Testis (tissue), 3 donors: Measurements from ENCODE around the gene TBX2. TPM values are rescaled to one million over a fixed set of nuclear protein-coding genes. Genes with fewer than 3 reads are reported as not detected.

ENCODE experiments used
- DNase-seq: peaks from one replicate; pipeline ENCODE4 v3.0.0-alpha.2; 2019
- H3K27ac ChIP-seq, 2 donors: fragments of 200-600 bp; sonication (generic); one replicate each; pipeline ENCODE4 v1.5.1; 2019
- H3K27me3 ChIP-seq: fragments of 200-600 bp; sonication (generic); one replicate; pipeline ENCODE4 v1.5.1; 2019
- H3K36me3 ChIP-seq: fragments of 200-600 bp; sonication (generic); one replicate; pipeline ENCODE4 v1.5.1; 2017; ENCODE audit warnings: low read depth; ENCODE audit errors: missing control alignments
- H3K4me1 ChIP-seq: fragments of 200-600 bp; sonication (generic); one replicate; pipeline ENCODE4 v1.5.1; 2019
- H3K4me3 ChIP-seq, 2 donors: fragments of 200-600 bp; sonication (generic); one replicate each; pipeline ENCODE4 v1.5.1; 2017 to 2019
- H3K9me3 ChIP-seq: fragments of 200-600 bp; sonication (generic); one replicate; pipeline ENCODE4 v1.5.1; 2017
- POLR2A ChIP-seq: fragments of 450-650 bp; IDR thresholded peaks from one replicate; pipeline ENCODE4 v1.6.1; 2017; ENCODE audit warnings: antibody characterized with exemption, mild to moderate bottlenecking, moderate library complexity
- WGBS, 2 donors: methylation state at CpG; one replicate each; pipeline ENCODE4 v1.1.5; 2018; 5-methylcytosine and 5-hydroxymethylcytosine counted together
- intact Hi-C: fragments of 100-400 bp; cut with DNase I; formaldehyde crosslinking; loops from one replicate; pipeline ENCODE4 v1.15.1; 2023; ENCODE audit warnings: low total_unique reads
- polyA plus RNA-seq: library from polyadenylated mRNA; stranded (reverse); fragments of 350-450 nt; fragmentation: Illumina TruSeq; extraction: RNeasy Lipid Tissue Mini Kit (QIAGEN cat#74804); gene quantifications from one replicate; pipeline ENCODE4 v1.2.3, GENCODE V29; 2014; ENCODE audit warnings: low read depth, low replicate concordance; ENCODE audit not compliant: insufficient read depth
- total RNA-seq, 2 donors: library from RNA; depleted of rRNA; stranded (reverse); fragments of >200 nt; gene quantifications; one replicate each; pipeline ENCODE4 v1.2.3, GENCODE V29; 2016
- TF ChIP-seq, protein P1 (sequence below), 3 experiments: fragments of 450-650 bp in 2 of 3; fragments of 200-600 bp in 1 of 3; sonication (generic) in 1 of 3; IDR thresholded peaks; one replicate each; pipeline ENCODE4 v1.5.1; 2016 to 2019; ENCODE audit warnings: antibody characterized with exemption in 3 of 3, mild to moderate bottlenecking in 2 of 3, moderate library complexity in 1 of 3

The TBX2 gene
- total and polyA plus RNA-seq, 3 donors from 2014 or later: 14.8 to 29.6 (median 20.1) TPM

DNA sequence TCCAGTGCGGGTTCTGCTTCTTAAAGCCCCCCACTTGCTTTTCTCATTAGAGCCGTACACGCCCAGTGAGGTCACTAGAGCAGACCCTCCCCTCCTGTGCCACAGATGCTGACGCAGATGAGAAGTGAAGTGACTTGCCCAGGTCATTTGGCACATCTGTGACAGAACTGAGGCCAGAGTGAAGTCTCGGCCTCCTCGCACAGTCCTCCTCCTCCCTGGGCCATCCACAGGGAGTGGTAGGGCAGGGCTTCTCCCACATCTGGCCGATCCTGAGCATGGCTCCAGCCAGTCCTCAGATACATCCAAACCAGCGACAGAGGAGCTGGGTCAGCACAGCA, 15.3 kb upstream of the TBX2 start:
- DNase-seq: no peak
- H3K27me3 ChIP-seq: no peaks in the 10 kb centered on the region
- no peak for TF ChIP-seq POLR2A
- TF ChIP-seq, protein P1, sequence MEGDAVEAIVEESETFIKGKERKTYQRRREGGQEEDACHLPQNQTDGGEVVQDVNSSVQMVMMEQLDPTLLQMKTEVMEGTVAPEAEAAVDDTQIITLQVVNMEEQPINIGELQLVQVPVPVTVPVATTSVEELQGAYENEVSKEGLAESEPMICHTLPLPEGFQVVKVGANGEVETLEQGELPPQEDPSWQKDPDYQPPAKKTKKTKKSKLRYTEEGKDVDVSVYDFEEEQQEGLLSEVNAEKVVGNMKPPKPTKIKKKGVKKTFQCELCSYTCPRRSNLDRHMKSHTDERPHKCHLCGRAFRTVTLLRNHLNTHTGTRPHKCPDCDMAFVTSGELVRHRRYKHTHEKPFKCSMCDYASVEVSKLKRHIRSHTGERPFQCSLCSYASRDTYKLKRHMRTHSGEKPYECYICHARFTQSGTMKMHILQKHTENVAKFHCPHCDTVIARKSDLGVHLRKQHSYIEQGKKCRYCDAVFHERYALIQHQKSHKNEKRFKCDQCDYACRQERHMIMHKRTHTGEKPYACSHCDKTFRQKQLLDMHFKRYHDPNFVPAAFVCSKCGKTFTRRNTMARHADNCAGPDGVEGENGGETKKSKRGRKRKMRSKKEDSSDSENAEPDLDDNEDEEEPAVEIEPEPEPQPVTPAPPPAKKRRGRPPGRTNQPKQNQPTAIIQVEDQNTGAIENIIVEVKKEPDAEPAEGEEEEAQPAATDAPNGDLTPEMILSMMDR (IDR thresholded peaks at IDR 0.05): no peak
- no peak overlapping the region for H3K27ac ChIP-seq
- no peaks in the 10 kb centered on the region for H3K36me3 ChIP-seq
- intact Hi-C loops: no loop called here
- no peaks in the 10 kb centered on the region for H3K4me1 ChIP-seq
- 91 to 96% methylated on average over 7 to 8 of the region's 8 CpGs for WGBS, 2 donors
- no peaks in the 10 kb centered on the region for H3K9me3 ChIP-seq
- no peak overlapping the region for H3K4me3 ChIP-seq

DNA sequence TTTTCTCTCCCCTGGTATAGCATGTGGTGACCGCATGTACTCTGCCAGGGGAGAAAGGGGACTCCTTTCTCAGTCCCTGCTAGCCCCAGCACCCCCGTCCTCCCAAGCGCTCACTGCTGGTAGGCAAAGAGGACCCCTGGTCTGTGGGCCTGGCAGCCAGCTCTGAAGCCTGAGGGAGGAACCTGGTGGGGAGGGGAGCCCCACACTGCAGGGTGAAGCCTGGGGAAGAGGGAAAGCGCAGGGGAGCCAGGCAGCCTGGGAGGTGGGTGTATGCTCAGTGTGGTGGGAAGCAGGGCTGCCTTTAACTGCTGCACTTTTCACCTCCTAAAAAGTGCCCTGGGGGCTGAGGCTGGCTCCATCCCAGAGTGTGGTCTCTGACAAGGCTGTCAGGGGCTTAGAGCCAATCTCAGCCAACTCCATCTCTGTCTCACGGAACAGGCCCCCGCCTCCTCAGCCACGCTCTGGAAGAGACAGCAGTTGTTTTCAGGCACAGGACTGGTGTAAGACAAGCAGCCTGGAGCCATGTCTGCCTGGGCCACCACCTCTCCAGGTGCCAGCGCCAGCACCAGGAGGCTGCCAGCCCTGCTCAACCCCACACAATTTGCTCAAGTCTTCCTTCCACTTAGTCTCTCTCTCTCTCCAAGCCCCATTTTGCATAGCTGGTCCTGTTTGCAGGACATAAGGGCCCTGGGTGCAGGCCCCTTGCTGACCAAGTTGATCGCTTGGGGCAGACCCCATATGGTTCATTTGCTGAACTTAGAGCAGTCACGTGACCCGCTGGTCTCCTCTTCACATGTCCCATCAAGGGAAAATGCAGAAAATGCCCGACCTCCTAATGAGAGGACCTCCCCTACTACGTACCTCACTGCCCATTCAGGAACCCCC, 14.7 kb upstream of the TBX2 start:
- peaks cover 3% of the 10 kb centered on the region for H3K4me1 ChIP-seq
- no peak for TF ChIP-seq POLR2A
- TF ChIP-seq, protein P1 (IDR thresholded peaks at IDR 0.05): no peak
- intact Hi-C loops: no loop called here
- WGBS, 2 donors: 94 to 95% methylated on average over 8 to 13 of the region's 13 CpGs
- no peak overlapping the region for H3K4me3 ChIP-seq
- no peak for DNase-seq
- H3K27ac ChIP-seq: no peak overlapping the region
- H3K36me3 ChIP-seq: no peaks in the 10 kb centered on the region
- H3K27me3 ChIP-seq: no peaks in the 10 kb centered on the region
- no peaks in the 10 kb centered on the region for H3K9me3 ChIP-seq

GRCh38 chr17:61385577-61386236, 13.9 kb upstream of the TBX2 start:
- Histone ChIP-seq H3K27ac (no peak overlapping the region), H3K36me3 (no peaks in the 10 kb centered on the region), H3K27me3 (no peaks in the 10 kb centered on the region), H3K4me1 (peaks cover 11% of the 10 kb centered on the region), H3K4me3 (no peak overlapping the region), H3K9me3 (no peaks in the 10 kb centered on the region)
- TF ChIP-seq, protein P1 (IDR thresholded peaks at IDR 0.05): no peak
- TF ChIP-seq POLR2A: no peak
- 95 to 96% methylated on average over 15 of the region's 15 CpGs for WGBS, 2 donors
- no peak for DNase-seq
- intact Hi-C loops: no loop called here

DNA sequence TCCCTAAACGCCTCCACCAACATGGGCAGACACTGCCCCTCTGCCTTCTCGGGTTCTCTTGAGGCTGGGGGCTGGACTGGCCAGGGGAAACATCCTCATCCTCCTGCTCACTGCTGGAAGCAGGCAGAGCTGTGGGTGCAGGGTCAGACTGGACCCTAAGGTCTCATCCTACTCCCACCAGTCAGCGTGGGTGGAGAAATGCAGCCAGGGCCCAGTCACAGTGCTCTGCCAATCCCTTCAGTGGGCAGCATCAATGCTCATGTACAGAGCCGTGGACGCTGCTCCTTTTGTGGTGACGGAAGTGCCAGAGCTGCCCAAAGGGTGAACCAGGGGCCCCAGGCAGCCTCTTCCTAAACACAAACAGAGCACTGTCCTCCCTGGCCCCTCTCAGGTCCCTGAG, 13.4 kb upstream of the TBX2 start:
- intact Hi-C loops: no loop called here
- Histone ChIP-seq H3K4me3 (no peak overlapping the region), H3K27me3 (no peaks in the 10 kb centered on the region), H3K36me3 (no peaks in the 10 kb centered on the region), H3K9me3 (no peaks in the 10 kb centered on the region), H3K4me1 (peaks cover 13% of the 10 kb centered on the region), H3K27ac (no peak overlapping the region)
- no peak for DNase-seq
- 83 to 91% methylated on average over 2 to 6 of the region's 6 CpGs for WGBS, 2 donors
- TF ChIP-seq POLR2A: no peak
- TF ChIP-seq, protein P1 (IDR thresholded peaks at IDR 0.05): no peak
